ENCODE data around the gene ATOH1.

The ATOH1 gene

GRCh38 chr4:93834249-93835066 is 5.9 kb downstream of the ATOH1 start:
- no peak for DNase-seq (ENCODE audit: low read depth in 3 of 3, low spot score in 1 of 3)

- DNase-seq (ENCODE audit: low read depth in 3 of 3, low spot score in 1 of 3), result no peak
These were observed 7.4 kb downstream of the ATOH1 start for GRCh38 chr4:93835929-93836328.

- DNase-seq (ENCODE audit: low read depth in 3 of 3, low spot score in 1 of 3), result no peak
These were observed 11.2 kb downstream of the ATOH1 start for GRCh38 chr4:93839704-93840103.

- DNase-seq (ENCODE audit: low read depth in 3 of 3, low spot score in 1 of 3), result no peak
These were observed 13.3 kb downstream of the ATOH1 start for GRCh38 chr4:93841803-93842345.

GRCh38 chr4:93842601-93843252 is 14.2 kb downstream of the ATOH1 start:
- DNase-seq (ENCODE audit: low read depth in 3 of 3, low spot score in 1 of 3), result no peak

GRCh38 chr4:93843772-93844171 is 15.2 kb downstream of the ATOH1 start:
- no peak for DNase-seq (ENCODE audit: low read depth in 3 of 3, low spot score in 1 of 3)

GRCh38 chr4:93852680-93853079 is 24.1 kb downstream of the ATOH1 start:
- DNase-seq (ENCODE audit: low read depth in 3 of 3, low spot score in 1 of 3), result no peak

GRCh38 chr4:93855926-93856325 is 27.4 kb downstream of the ATOH1 start:
- DNase-seq (ENCODE audit: low read depth in 3 of 3, low spot score in 1 of 3), result no peak

GRCh38 chr4:93865650-93866049 is 37.1 kb downstream of the ATOH1 start:
- DNase-seq (ENCODE audit: low read depth in 3 of 3, low spot score in 1 of 3), result no peak

GRCh38 chr4:93867416-93868001 is 39.0 kb downstream of the ATOH1 start:
- no peak for DNase-seq (ENCODE audit: low read depth in 3 of 3, low spot score in 1 of 3)

GRCh38 chr4:93870876-93871458 is 42.4 kb downstream of the ATOH1 start:
- DNase-seq (ENCODE audit: low read depth in 3 of 3, low spot score in 1 of 3), result no peak

GRCh38 chr4:93876754-93877153 is 48.2 kb downstream of the ATOH1 start:
- DNase-seq (ENCODE audit: low read depth in 3 of 3, low spot score in 1 of 3), result no peak

- DNase-seq (ENCODE audit: low read depth in 3 of 3, low spot score in 1 of 3), result no peak
These were observed 50.0 kb downstream of the ATOH1 start for GRCh38 chr4:93878566-93878965.

GRCh38 chr4:93879919-93880318 is 51.4 kb downstream of the ATOH1 start:
- no peak for DNase-seq (ENCODE audit: low read depth in 3 of 3, low spot score in 1 of 3)
